Uterus (tissue), 4 donors: Measurements from ENCODE around the gene EVC2. TPM values are rescaled to one million over a fixed set of nuclear protein-coding genes. Genes with fewer than 3 reads are reported as not detected.

Experiments
- DNase-seq, 2 donors: peaks; one replicate each; pipeline ENCODE4 v3.0.0-alpha.2; 2019 to 2020
- H3K27ac ChIP-seq, 2 donors: fragments of 200-600 bp; sonication (generic); 1 replicate in 1 of 2; 2 replicates in 1 of 2; pipeline ENCODE4 v1.5.1; 2016 to 2018
- H3K27me3 ChIP-seq, 2 donors: fragments of 200-600 bp; sonication (generic); one replicate each; pipeline ENCODE4 v1.5.1; 2018 to 2019; ENCODE audit warnings: control low read depth in 1 of 2
- H3K36me3 ChIP-seq, 2 donors: fragments of 200-600 bp; sonication (generic); one replicate each; pipeline ENCODE4 v1.5.1; 2019; ENCODE audit warnings: control low read depth in 1 of 2
- H3K4me1 ChIP-seq, 2 donors: fragments of 200-600 bp; sonication (generic); one replicate each; pipeline ENCODE4 v1.5.1; 2018 to 2019; ENCODE audit warnings: control low read depth in 1 of 2
- H3K4me3 ChIP-seq, 2 donors: fragments of 200-600 bp; sonication (generic); 1 replicate in 1 of 2; 2 replicates in 1 of 2; pipeline ENCODE4 v1.5.1; 2018 to 2019; ENCODE audit warnings: mild to moderate bottlenecking in 1 of 2
- H3K9me3 ChIP-seq, 2 donors: fragments of 200-600 bp; sonication (generic); one replicate each; pipeline ENCODE4 v1.5.1; 2019; ENCODE audit warnings: control low read depth in 1 of 2
- POLR2A ChIP-seq, 2 donors: fragments of 450-650 bp; IDR thresholded peaks; one replicate each; pipeline ENCODE4 v1.6.1; 2016; ENCODE audit warnings: antibody characterized with exemption in 2 of 2, mild to moderate bottlenecking in 1 of 2, moderate library complexity in 1 of 2
- intact Hi-C: fragments of 100-400 bp; cut with DNase I; formaldehyde crosslinking; loops from one replicate; pipeline ENCODE4 v1.15.1; 2023; ENCODE audit warnings: low total_unique reads
- total RNA-seq, 4 donors: library from RNA; depleted of rRNA in 3 of 4; stranded (reverse); fragments of >200 nt in 3 of 4; gene quantifications; one replicate each; pipeline versions ENCODE4 v1.1.0 to v1.2.4, GENCODE V29; 2014 to 2023
- TF ChIP-seq, protein P1 (sequence below), 4 experiments: fragments of 200-600 bp in 2 of 4; fragments of 450-650 bp in 2 of 4; sonication (generic) in 2 of 4; IDR thresholded peaks; one replicate each; pipeline ENCODE4 v1.5.1; 2016 to 2019; ENCODE audit warnings: antibody characterized with exemption in 4 of 4, mild to moderate bottlenecking in 2 of 4, moderate library complexity in 1 of 4
- donor health status: DM: yes; HTN: yes; CAD: no.

Gene EVC2
- total RNA-seq, 4 donors from 2014 or later = 5.6 to 21.8 (median 14.8) TPM

DNA sequence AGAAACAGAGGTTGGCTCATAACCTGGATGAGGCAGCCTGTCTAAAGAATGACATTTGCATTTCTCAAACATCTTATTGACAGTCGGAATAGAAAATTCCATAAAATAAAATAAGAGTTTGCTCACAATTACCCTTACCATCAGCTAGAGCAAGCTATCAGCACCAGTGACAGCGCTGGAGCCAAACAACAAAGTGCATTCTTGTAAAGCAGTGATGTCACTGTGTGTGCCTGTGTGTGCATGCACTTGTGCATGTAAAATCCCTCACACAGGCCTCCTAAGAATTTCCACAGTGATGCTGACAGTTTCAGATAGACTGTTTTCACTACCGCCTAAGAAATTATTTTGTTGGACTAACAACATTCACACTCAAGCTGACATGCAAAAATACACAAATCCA, 77.6 kb downstream of the EVC2 start:
- intact Hi-C loops = no loop called here
- Histone ChIP-seq H3K9me3 (no peaks in the 10 kb centered on the region), H3K36me3 (no peaks in the 10 kb centered on the region), H3K4me1 (no peaks in the 10 kb centered on the region), H3K27ac (no peak overlapping the region), H3K4me3 (no peak overlapping the region), H3K27me3 (no peaks in the 10 kb centered on the region)
- DNase-seq = no peak
- TF ChIP-seq, protein P1, sequence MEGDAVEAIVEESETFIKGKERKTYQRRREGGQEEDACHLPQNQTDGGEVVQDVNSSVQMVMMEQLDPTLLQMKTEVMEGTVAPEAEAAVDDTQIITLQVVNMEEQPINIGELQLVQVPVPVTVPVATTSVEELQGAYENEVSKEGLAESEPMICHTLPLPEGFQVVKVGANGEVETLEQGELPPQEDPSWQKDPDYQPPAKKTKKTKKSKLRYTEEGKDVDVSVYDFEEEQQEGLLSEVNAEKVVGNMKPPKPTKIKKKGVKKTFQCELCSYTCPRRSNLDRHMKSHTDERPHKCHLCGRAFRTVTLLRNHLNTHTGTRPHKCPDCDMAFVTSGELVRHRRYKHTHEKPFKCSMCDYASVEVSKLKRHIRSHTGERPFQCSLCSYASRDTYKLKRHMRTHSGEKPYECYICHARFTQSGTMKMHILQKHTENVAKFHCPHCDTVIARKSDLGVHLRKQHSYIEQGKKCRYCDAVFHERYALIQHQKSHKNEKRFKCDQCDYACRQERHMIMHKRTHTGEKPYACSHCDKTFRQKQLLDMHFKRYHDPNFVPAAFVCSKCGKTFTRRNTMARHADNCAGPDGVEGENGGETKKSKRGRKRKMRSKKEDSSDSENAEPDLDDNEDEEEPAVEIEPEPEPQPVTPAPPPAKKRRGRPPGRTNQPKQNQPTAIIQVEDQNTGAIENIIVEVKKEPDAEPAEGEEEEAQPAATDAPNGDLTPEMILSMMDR (IDR thresholded peaks at IDR 0.05) = no peak
- no peak for TF ChIP-seq POLR2A (IDR thresholded peaks at IDR 0.05)

DNA sequence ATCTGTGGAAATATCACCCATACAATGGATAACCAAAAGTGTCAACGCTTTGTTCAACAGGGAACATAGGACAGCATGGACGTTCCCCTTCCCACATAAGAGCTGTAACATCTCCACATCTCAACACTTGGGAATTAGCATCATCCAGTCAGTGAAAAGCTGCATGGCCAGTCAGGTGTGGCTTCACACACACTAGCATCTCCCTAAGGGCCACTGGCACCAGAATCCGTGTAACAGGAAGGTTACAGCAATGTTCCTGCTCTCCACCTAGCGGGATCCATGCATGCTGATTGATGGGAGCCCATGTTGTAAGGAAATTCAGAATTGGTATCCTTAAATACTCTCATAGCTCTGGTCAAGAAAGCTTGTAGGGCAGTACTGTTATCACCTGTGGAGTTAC, 78.8 kb downstream of the EVC2 start:
- TF ChIP-seq POLR2A (IDR thresholded peaks at IDR 0.05) = no peak
- TF ChIP-seq, protein P1 (IDR thresholded peaks at IDR 0.05) = no peak
- no peak overlapping the region for H3K4me3 ChIP-seq
- DNase-seq = no peak
- H3K36me3 ChIP-seq = no peaks in the 10 kb centered on the region
- H3K27ac ChIP-seq = no peak overlapping the region
- H3K27me3 ChIP-seq = no peaks in the 10 kb centered on the region
- no peaks in the 10 kb centered on the region for H3K4me1 ChIP-seq
- no peaks in the 10 kb centered on the region for H3K9me3 ChIP-seq
- intact Hi-C loops = no loop called here

DNA sequence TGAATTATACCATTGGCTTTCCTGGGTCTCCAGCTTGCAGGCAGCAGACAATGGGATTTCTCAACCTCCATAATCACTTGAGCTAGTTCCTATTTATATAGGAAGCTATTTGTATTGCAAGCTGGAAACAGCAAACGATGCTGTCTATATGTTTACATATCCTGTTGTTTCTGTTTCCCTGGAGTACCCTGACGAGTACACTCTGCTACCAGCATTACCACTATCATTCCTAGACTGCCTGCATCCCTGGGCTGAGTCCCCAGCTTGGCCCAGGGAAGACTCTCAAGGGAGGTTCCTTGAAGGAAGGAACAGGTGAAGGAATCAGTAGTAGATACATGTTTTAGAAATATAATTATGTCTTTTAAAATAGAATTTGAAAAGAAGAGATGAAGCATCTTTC, 81.4 kb downstream of the EVC2 start:
- no peak overlapping the region for H3K27ac ChIP-seq
- H3K4me3 ChIP-seq = no peak overlapping the region
- H3K4me1 ChIP-seq = no peaks in the 10 kb centered on the region
- DNase-seq = no peak
- intact Hi-C loops = no loop called here
- H3K36me3 ChIP-seq = no peaks in the 10 kb centered on the region
- TF ChIP-seq, protein P1 (IDR thresholded peaks at IDR 0.05) = no peak
- no peak for TF ChIP-seq POLR2A (IDR thresholded peaks at IDR 0.05)
- H3K9me3 ChIP-seq = no peaks in the 10 kb centered on the region
- H3K27me3 ChIP-seq = no peaks in the 10 kb centered on the region

DNA sequence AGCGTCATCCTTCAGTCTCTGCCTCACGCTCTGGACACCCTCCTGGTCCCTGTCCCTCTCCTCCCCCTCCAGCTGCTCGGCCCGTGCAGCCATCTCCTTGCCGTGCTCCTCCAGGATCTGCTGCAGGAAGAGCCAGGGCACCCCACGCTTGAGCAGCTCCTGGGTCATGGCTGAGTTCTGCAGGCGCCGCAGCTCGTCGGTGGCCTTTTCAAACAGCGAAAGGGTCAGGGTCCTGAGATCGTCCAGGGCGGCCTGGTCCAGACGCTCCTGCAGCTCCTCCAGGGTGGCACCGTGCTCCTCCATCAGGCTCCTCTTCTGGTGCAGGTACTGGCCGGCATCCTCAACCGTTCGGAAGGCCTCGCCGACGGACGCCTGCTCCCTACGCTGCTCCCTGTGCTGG, 85.8 kb downstream of the EVC2 start:
- Histone ChIP-seq H3K9me3 (no peaks in the 10 kb centered on the region), H3K36me3 (no peaks in the 10 kb centered on the region), H3K27ac (no peak overlapping the region), H3K27me3 (no peaks in the 10 kb centered on the region), H3K4me1 (no peaks in the 10 kb centered on the region), H3K4me3 (no peak overlapping the region)
- TF ChIP-seq, protein P1 (IDR thresholded peaks at IDR 0.05) = no peak
- no peak for TF ChIP-seq POLR2A (IDR thresholded peaks at IDR 0.05)
- no peak for DNase-seq
- intact Hi-C loops = no loop called here

DNA sequence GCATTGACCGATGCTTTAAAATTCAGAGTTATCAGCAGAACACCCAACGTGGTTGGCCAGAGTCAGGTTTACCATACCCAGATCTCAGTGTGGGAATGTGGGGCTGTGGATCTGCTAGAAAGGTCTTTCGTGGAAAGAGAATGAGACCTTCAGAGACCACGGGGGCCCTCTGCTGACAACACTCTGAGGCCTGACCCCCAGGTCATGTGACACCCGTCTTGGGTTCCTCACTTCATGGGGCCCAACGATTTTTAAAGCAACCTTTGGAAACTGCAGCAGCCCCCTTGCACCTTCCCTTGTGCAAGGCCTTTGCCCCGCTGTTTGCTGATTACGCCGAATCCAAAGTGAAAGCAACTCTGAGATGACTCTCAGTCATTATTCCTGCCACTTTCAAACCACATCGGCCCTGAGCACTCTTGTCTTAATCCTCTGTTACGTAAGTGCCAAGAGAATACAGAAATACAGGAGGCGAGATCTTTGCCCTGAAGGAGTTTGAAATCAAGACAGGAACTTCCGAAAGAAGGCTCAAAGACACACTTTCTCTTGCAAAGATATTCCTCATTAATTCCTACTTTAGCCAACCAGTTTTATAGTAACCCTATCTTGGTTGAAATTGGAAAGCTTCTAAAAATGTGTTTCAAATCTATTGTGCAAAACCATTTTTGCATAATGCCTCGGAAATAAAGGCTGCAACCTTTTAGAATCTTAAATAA, 88.3 kb downstream of the EVC2 start:
- no peak overlapping the region for H3K4me3 ChIP-seq
- no peaks in the 10 kb centered on the region for H3K9me3 ChIP-seq
- no peaks in the 10 kb centered on the region for H3K36me3 ChIP-seq
- H3K27ac ChIP-seq = no peak overlapping the region
- H3K27me3 ChIP-seq = no peaks in the 10 kb centered on the region
- TF ChIP-seq, protein P1 (IDR thresholded peaks at IDR 0.05) = no peak
- no peak for TF ChIP-seq POLR2A (IDR thresholded peaks at IDR 0.05)
- H3K4me1 ChIP-seq = no peaks in the 10 kb centered on the region
- intact Hi-C loops = no loop called here
- DNase-seq = no peak
